ENCODE data around the gene STIM1.

DNA sequence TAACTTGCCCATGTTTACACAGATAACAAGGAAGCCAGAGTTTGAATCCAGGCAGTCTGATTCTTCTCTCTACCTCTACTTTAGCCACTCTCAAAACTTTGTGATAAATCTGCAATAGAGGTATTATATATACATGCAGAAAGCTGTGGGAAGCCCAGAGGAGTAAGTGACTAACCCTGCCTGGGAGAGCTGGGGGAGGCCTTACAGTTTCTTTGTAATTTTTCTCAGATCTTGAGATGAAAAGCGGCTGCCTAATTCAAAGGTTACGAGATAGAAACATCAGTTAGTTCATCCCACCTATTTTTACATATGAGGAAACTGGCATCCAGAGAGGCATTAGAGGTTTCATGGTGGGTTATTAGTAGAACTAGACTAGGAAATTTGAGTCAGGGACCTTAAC, 4.9 kb downstream of the STIM1 start:
- TF ChIP-seq, protein P1, sequence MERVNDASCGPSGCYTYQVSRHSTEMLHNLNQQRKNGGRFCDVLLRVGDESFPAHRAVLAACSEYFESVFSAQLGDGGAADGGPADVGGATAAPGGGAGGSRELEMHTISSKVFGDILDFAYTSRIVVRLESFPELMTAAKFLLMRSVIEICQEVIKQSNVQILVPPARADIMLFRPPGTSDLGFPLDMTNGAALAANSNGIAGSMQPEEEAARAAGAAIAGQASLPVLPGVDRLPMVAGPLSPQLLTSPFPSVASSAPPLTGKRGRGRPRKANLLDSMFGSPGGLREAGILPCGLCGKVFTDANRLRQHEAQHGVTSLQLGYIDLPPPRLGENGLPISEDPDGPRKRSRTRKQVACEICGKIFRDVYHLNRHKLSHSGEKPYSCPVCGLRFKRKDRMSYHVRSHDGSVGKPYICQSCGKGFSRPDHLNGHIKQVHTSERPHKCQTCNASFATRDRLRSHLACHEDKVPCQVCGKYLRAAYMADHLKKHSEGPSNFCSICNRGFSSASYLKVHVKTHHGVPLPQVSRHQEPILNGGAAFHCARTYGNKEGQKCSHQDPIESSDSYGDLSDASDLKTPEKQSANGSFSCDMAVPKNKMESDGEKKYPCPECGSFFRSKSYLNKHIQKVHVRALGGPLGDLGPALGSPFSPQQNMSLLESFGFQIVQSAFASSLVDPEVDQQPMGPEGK (CRISPR knock-in tag; IDR thresholded peaks at IDR 0.05; ENCODE audit: borderline replicate concordance) = no peak
- TF ChIP-seq RARB (CRISPR knock-in tag; IDR thresholded peaks at IDR 0.05) (no peak), ZFP30 (CRISPR knock-in tag; IDR thresholded peaks at IDR 0.05) (no peak), BACH2 (CRISPR knock-in tag; IDR thresholded peaks at IDR 0.05; ENCODE audit: borderline replicate concordance) (no peak), TCF4 (CRISPR knock-in tag; IDR thresholded peaks at IDR 0.05; ENCODE audit: borderline replicate concordance) (no peak), ARNTL (CRISPR knock-in tag; IDR thresholded peaks at IDR 0.05; ENCODE audit: borderline replicate concordance, low read depth) (no peak), ZFP3 (CRISPR knock-in tag; IDR thresholded peaks at IDR 0.05) (no peak), ZNF565 (CRISPR knock-in tag; conservative IDR thresholded peaks at IDR 0.05; ENCODE audit: low read depth) (no peak), ISL1 (CRISPR knock-in tag; IDR thresholded peaks at IDR 0.05) (no peak), ZNF70 (CRISPR knock-in tag; IDR thresholded peaks at IDR 0.05) (no peak)
- TF ChIP-seq, protein P2, sequence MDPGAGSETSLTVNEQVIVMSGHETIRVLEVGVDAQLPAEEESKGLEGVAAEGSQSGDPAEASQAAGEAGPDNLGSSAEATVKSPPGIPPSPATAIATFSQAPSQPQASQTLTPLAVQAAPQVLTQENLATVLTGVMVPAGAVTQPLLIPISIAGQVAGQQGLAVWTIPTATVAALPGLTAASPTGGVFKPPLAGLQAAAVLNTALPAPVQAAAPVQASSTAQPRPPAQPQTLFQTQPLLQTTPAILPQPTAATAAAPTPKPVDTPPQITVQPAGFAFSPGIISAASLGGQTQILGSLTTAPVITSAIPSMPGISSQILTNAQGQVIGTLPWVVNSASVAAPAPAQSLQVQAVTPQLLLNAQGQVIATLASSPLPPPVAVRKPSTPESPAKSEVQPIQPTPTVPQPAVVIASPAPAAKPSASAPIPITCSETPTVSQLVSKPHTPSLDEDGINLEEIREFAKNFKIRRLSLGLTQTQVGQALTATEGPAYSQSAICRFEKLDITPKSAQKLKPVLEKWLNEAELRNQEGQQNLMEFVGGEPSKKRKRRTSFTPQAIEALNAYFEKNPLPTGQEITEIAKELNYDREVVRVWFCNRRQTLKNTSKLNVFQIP (CRISPR knock-in tag; IDR thresholded peaks at IDR 0.05; ENCODE audit: borderline replicate concordance, low read depth) = no peak
- TF ChIP-seq, protein P3, sequence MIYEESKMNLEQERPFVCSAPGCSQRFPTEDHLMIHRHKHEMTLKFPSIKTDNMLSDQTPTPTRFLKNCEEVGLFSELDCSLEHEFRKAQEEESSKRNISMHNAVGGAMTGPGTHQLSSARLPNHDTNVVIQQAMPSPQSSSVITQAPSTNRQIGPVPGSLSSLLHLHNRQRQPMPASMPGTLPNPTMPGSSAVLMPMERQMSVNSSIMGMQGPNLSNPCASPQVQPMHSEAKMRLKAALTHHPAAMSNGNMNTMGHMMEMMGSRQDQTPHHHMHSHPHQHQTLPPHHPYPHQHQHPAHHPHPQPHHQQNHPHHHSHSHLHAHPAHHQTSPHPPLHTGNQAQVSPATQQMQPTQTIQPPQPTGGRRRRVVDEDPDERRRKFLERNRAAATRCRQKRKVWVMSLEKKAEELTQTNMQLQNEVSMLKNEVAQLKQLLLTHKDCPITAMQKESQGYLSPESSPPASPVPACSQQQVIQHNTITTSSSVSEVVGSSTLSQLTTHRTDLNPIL (CRISPR knock-in tag; IDR thresholded peaks at IDR 0.05; ENCODE audit: low read depth) = no peak
- TF ChIP-seq, protein P4, sequence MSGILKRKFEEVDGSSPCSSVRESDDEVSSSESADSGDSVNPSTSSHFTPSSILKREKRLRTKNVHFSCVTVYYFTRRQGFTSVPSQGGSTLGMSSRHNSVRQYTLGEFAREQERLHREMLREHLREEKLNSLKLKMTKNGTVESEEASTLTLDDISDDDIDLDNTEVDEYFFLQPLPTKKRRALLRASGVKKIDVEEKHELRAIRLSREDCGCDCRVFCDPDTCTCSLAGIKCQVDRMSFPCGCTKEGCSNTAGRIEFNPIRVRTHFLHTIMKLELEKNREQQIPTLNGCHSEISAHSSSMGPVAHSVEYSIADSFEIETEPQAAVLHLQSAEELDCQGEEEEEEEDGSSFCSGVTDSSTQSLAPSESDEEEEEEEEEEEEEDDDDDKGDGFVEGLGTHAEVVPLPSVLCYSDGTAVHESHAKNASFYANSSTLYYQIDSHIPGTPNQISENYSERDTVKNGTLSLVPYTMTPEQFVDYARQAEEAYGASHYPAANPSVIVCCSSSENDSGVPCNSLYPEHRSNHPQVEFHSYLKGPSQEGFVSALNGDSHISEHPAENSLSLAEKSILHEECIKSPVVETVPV (CRISPR knock-in tag; IDR thresholded peaks at IDR 0.05) = no peak

Measured in SK-N-SH treated with all-trans-retinoic acid at 6 μM for 48 hours (cell line).